ENCODE results near the gene SOX5.

The SOX5 gene

GRCh38 chr12:23564451-23565152 lies 384.9 kb downstream of the SOX5 start:
- Histone ChIP-seq H3K79me2 (ENCODE audit: control insufficient read depth, insufficient read depth, low read length, poor library complexity) (no peaks in the 10 kb centered on the region), H4K91ac (ENCODE audit: low read depth, low read length) (no peak overlapping the region), H3K79me1 (ENCODE audit: low read length) (no peaks in the 10 kb centered on the region), H4K12ac (ENCODE audit: low read depth, low read length) (no peak overlapping the region), H3K4ac (ENCODE audit: low read depth, low read length) (no peak overlapping the region), H3K23ac (ENCODE audit: low read length) (no peak overlapping the region), H3K4me2 (ENCODE audit: low read length) (no peak overlapping the region), H3K14ac (ENCODE audit: low read length) (no peak overlapping the region), H3K4me3 (ENCODE audit: low read depth, low read length) (no peak overlapping the region), H3K4me1 (ENCODE audit: control insufficient read depth in 1 of 2, insufficient read depth in 2 of 2, low read length in 2 of 2) (no peaks in the 10 kb centered on the region), H4K8ac (ENCODE audit: low read depth, low read length) (no peak overlapping the region), H2BK120ac (ENCODE audit: insufficient read depth, low read length, poor library complexity) (no peak overlapping the region), H2AFZ (ENCODE audit: insufficient read depth, low read length, poor library complexity) (no peak overlapping the region), H3K27ac (ENCODE audit: low read depth, low read length) (no peak overlapping the region), H3K9me3 (ENCODE audit: insufficient read depth, low read depth, low read length) (no peaks in the 10 kb centered on the region), H2AK5ac (ENCODE audit: low read length) (no peak overlapping the region), H3K18ac (ENCODE audit: low read length) (no peak overlapping the region), H2BK5ac (ENCODE audit: low read depth, low read length, poor library complexity) (no peak overlapping the region), H3K27me3 (ENCODE audit: insufficient read depth, low read length) (no peaks in the 10 kb centered on the region), H3K9ac (ENCODE audit: low read length) (no peak overlapping the region), H3K36me3 (ENCODE audit: control insufficient read depth in 1 of 2, insufficient read depth in 2 of 2, low read length in 2 of 2) (peaks cover 2 to 3% of the 10 kb centered on the region in 2 experiments), H2BK12ac (ENCODE audit: low read length) (no peak overlapping the region)
- WGBS (ENCODE audit: extremely low coverage, insufficient coverage, insufficient read length) = no CpG with 5 or more reads among the region's 8 CpGs
- no peak for DNase-seq

DNA sequence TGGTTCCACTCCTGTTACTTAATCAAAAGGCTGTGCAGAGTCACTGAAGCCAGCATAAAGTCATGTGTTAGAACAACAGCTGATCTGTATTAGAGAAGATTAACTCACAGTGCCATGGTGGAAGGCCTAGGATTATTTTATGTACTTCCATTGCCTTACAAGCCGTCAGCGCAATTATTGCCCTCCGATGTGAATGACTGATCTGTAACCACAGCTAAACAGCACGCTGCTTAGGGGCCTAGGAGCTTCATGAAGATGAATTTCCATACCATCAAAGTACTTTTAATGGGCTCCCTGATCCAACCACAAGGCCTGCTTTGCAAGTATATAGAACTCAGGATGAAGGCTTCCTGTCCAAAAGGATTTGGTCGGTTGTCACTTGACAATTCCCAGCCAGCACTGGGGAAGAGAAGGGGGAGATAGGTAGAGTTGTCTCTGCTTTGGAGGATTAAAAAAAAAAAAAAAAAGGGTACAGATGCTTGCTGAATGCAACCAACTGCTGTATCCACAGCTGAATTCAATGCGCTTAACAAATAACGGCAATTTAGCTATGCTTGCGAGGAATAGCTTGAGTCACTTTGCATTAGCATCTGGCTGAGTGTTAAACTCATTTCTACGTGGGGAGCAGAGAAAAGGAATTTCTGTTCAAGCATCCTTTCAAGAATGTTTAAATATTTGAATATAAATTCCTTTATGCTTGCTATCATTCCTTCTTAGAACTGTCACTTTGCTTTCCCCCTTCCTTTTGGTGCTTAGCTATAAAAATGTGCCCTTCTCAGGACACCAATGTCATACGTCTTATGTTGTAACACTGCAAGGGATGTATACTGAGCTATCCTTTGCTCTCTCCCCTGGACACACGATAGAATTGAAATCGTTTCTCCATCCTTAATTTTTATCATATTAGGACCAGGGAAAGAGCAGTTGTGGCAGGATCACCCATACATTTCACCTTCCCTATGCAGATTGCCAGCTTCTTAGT lies 387.8 kb downstream of the SOX5 start:
- Histone ChIP-seq H3K4me2 (ENCODE audit: low read length) (no peak overlapping the region), H3K9me3 (ENCODE audit: insufficient read depth, low read depth, low read length) (no peaks in the 10 kb centered on the region), H4K8ac (ENCODE audit: low read depth, low read length) (no peak overlapping the region), H3K27ac (ENCODE audit: low read depth, low read length) (no peak overlapping the region), H3K4ac (ENCODE audit: low read depth, low read length) (no peak overlapping the region), H3K79me1 (ENCODE audit: low read length) (no peaks in the 10 kb centered on the region), H3K36me3 (ENCODE audit: control insufficient read depth in 1 of 2, insufficient read depth in 2 of 2, low read length in 2 of 2) (peaks cover 0 to 3% of the 10 kb centered on the region in 2 experiments), H4K12ac (ENCODE audit: low read depth, low read length) (no peak overlapping the region), H3K9ac (ENCODE audit: low read length) (no peak overlapping the region), H3K14ac (ENCODE audit: low read length) (no peak overlapping the region), H2BK5ac (ENCODE audit: low read depth, low read length, poor library complexity) (no peak overlapping the region), H2AFZ (ENCODE audit: insufficient read depth, low read length, poor library complexity) (no peak overlapping the region), H2BK12ac (ENCODE audit: low read length) (no peak overlapping the region), H2BK120ac (ENCODE audit: insufficient read depth, low read length, poor library complexity) (no peak overlapping the region), H3K4me3 (ENCODE audit: low read depth, low read length) (no peak overlapping the region), H3K23ac (ENCODE audit: low read length) (no peak overlapping the region), H3K18ac (ENCODE audit: low read length) (no peak overlapping the region), H4K91ac (ENCODE audit: low read depth, low read length) (no peak overlapping the region), H3K4me1 (ENCODE audit: control insufficient read depth in 1 of 2, insufficient read depth in 2 of 2, low read length in 2 of 2) (no peaks in the 10 kb centered on the region), H2AK5ac (ENCODE audit: low read length) (no peak overlapping the region), H3K79me2 (ENCODE audit: control insufficient read depth, insufficient read depth, low read length, poor library complexity) (no peaks in the 10 kb centered on the region), H3K27me3 (ENCODE audit: insufficient read depth, low read length) (no peaks in the 10 kb centered on the region)
- DNase-seq = no peak
- WGBS (ENCODE audit: extremely low coverage, insufficient coverage, insufficient read length) = no CpG with 5 or more reads among the region's 12 CpGs

GRCh38 chr12:23560611-23561010 lies 388.9 kb downstream of the SOX5 start:
- no peak overlapping the region for H4K8ac ChIP-seq (ENCODE audit: low read depth, low read length)
- H2BK120ac ChIP-seq (ENCODE audit: insufficient read depth, low read length, poor library complexity) = no peak overlapping the region
- no peaks in the 10 kb centered on the region for H3K79me2 ChIP-seq (ENCODE audit: control insufficient read depth, insufficient read depth, low read length, poor library complexity)
- H3K9ac ChIP-seq (ENCODE audit: low read length) = no peak overlapping the region
- no peak overlapping the region for H2AFZ ChIP-seq (ENCODE audit: insufficient read depth, low read length, poor library complexity)
- peaks cover 0 to 3% of the 10 kb centered on the region in 2 experiments for H3K36me3 ChIP-seq (ENCODE audit: control insufficient read depth in 1 of 2, insufficient read depth in 2 of 2, low read length in 2 of 2)
- H4K91ac ChIP-seq (ENCODE audit: low read depth, low read length) = no peak overlapping the region
- no peak overlapping the region for H3K4me3 ChIP-seq (ENCODE audit: low read depth, low read length)
- no peak overlapping the region for H3K18ac ChIP-seq (ENCODE audit: low read length)
- no peaks in the 10 kb centered on the region for H3K4me1 ChIP-seq (ENCODE audit: control insufficient read depth in 1 of 2, insufficient read depth in 2 of 2, low read length in 2 of 2)
- no peak overlapping the region for H2AK5ac ChIP-seq (ENCODE audit: low read length)
- WGBS (ENCODE audit: extremely low coverage, insufficient coverage, insufficient read length) = no CpG with 5 or more reads among the region's 2 CpGs
- no peak overlapping the region for H2BK12ac ChIP-seq (ENCODE audit: low read length)
- no peak overlapping the region for H4K12ac ChIP-seq (ENCODE audit: low read depth, low read length)
- no peaks in the 10 kb centered on the region for H3K9me3 ChIP-seq (ENCODE audit: insufficient read depth, low read depth, low read length)
- H3K79me1 ChIP-seq (ENCODE audit: low read length) = no peaks in the 10 kb centered on the region
- H3K27me3 ChIP-seq (ENCODE audit: insufficient read depth, low read length) = no peaks in the 10 kb centered on the region
- H3K4ac ChIP-seq (ENCODE audit: low read depth, low read length) = no peak overlapping the region
- H3K14ac ChIP-seq (ENCODE audit: low read length) = no peak overlapping the region
- DNase-seq = no peak
- H3K23ac ChIP-seq (ENCODE audit: low read length) = no peak overlapping the region
- H3K4me2 ChIP-seq (ENCODE audit: low read length) = no peak overlapping the region
- no peak overlapping the region for H3K27ac ChIP-seq (ENCODE audit: low read depth, low read length)
- H2BK5ac ChIP-seq (ENCODE audit: low read depth, low read length, poor library complexity) = no peak overlapping the region

DNA sequence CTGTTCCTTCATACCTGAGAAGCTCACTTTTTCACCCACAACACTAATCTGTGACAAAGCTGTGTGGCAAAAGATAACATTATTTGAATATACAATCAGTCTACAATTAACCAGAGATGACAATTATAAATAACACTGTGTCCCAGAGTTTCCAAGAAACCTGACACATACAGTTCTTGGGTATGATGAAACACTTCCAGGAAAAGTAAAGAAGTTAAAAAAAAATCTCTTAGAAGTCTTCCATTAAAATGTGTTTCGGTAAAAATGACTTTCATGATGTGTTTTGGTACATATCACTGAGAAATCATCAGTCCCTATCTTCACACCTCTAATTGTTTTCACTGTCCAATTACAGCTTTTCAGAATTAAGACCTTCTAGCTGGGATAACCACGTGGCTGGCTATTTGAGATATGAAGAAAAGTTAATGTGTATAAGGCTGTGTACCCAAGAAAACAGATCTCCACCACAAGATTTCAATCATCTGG lies 390.2 kb downstream of the SOX5 start:
- Histone ChIP-seq H3K4ac (ENCODE audit: low read depth, low read length) (no peak overlapping the region), H3K9ac (ENCODE audit: low read length) (no peak overlapping the region), H2AFZ (ENCODE audit: insufficient read depth, low read length, poor library complexity) (no peak overlapping the region), H3K79me2 (ENCODE audit: control insufficient read depth, insufficient read depth, low read length, poor library complexity) (no peaks in the 10 kb centered on the region), H3K36me3 (ENCODE audit: control insufficient read depth in 1 of 2, insufficient read depth in 2 of 2, low read length in 2 of 2) (peaks cover 0 to 3% of the 10 kb centered on the region in 2 experiments), H4K12ac (ENCODE audit: low read depth, low read length) (no peak overlapping the region), H3K4me1 (ENCODE audit: control insufficient read depth in 1 of 2, insufficient read depth in 2 of 2, low read length in 2 of 2) (no peaks in the 10 kb centered on the region), H3K18ac (ENCODE audit: low read length) (no peak overlapping the region), H3K23ac (ENCODE audit: low read length) (no peak overlapping the region), H2BK120ac (ENCODE audit: insufficient read depth, low read length, poor library complexity) (no peak overlapping the region), H2BK5ac (ENCODE audit: low read depth, low read length, poor library complexity) (no peak overlapping the region), H3K27ac (ENCODE audit: low read depth, low read length) (no peak overlapping the region), H3K9me3 (ENCODE audit: insufficient read depth, low read depth, low read length) (no peaks in the 10 kb centered on the region), H3K27me3 (ENCODE audit: insufficient read depth, low read length) (no peaks in the 10 kb centered on the region), H4K8ac (ENCODE audit: low read depth, low read length) (no peak overlapping the region), H4K91ac (ENCODE audit: low read depth, low read length) (no peak overlapping the region), H3K79me1 (ENCODE audit: low read length) (no peaks in the 10 kb centered on the region), H2AK5ac (ENCODE audit: low read length) (no peak overlapping the region), H3K4me2 (ENCODE audit: low read length) (no peak overlapping the region), H3K14ac (ENCODE audit: low read length) (no peak overlapping the region), H3K4me3 (ENCODE audit: low read depth, low read length) (no peak overlapping the region), H2BK12ac (ENCODE audit: low read length) (no peak overlapping the region)
- no peak for DNase-seq
- no CpG with 5 or more reads among the region's 2 CpGs for WGBS (ENCODE audit: extremely low coverage, insufficient coverage, insufficient read length)
